PC-3 (cell line): Measurements from ENCODE around the gene TMEM176A. TPM values are rescaled to one million over a fixed set of nuclear protein-coding genes. Genes with fewer than 3 reads are reported as not detected.
A peak's percentile ranks its signal among the peaks of the same experiment; 100 is the strongest.

Experiments
- ATAC-seq: fragments of 200-7000 bp; cut with Tn5 transposase; 2 replicates; pipeline ENCODE4 v1.9.1; 2020; ENCODE audit warnings: mild to moderate bottlenecking, moderate library complexity
- BruUV-seq: library from RNA; stranded (reverse); fragments of 400-500 nt; replicated peaks from 2 replicates; lab custom pipeline; 2021; lab: Mats Ljungman, UMichigan
- CTCF ChIA-PET: fragments of 300-600 bp; sonication (Branson Sonifier 250); formaldehyde crosslinking; loops from one replicate; lab custom pipeline; 2022; ENCODE audit warnings: antibody characterized with exemption; lab: Charles Lee
- POLR2A ChIA-PET: fragments of 300-600 bp; sonication (Branson Sonifier 250); formaldehyde crosslinking; loops from one replicate; lab custom pipeline; 2022; ENCODE audit warnings: antibody characterized with exemption; ENCODE audit not compliant: unreplicated experiment; lab: Charles Lee
- DNase-seq: peaks from one replicate; pipeline ENCODE4 v3.0.0-alpha.2; 2015
- H2AFZ ChIP-seq: fragments of 300-600 bp; sonication (generic); 2 replicates; pipeline ENCODE4 v1.6.0; 2016; ENCODE audit warnings: antibody characterized with exemption, low read length
- H3F3A ChIP-seq: fragments of 300-600 bp; sonication (generic); one replicate; pipeline ENCODE4 v1.6.0; 2017; ENCODE audit warnings: antibody characterized with exemption, low read length, control low read depth, mild to moderate bottlenecking; ENCODE audit not compliant: unreplicated experiment
- H3K27ac ChIP-seq: fragments of 300-600 bp; sonication (generic); 2 replicates; pipeline ENCODE4 v1.5.1; 2016; ENCODE audit warnings: mild to moderate bottlenecking, low read length
- H3K27me3 ChIP-seq: fragments of 300-600 bp; sonication (generic); 2 replicates; pipeline ENCODE4 v1.6.1; 2016; ENCODE audit warnings: low read length, mixed read lengths
- H3K36me3 ChIP-seq: fragments of 300-600 bp; sonication (generic); 2 replicates; pipeline ENCODE4 v1.6.1; 2016; ENCODE audit warnings: low read depth, mixed run types, low read length, mixed read lengths
- H3K4me1 ChIP-seq: fragments of 300-600 bp; sonication (generic); 2 replicates; pipeline ENCODE4 v1.5.1; 2016; ENCODE audit warnings: low read length; ENCODE audit not compliant: insufficient read depth
- H3K4me2 ChIP-seq: fragments of 300-600 bp; sonication (generic); 2 replicates; pipeline ENCODE4 v1.6.0; 2016; ENCODE audit warnings: low read length
- H3K4me3 ChIP-seq: fragments of 300-600 bp; sonication (generic); 2 replicates; pipeline ENCODE4 v1.5.1; 2016; ENCODE audit warnings: mild to moderate bottlenecking, low read length, mixed read lengths
- H3K79me2 ChIP-seq: fragments of 300-600 bp; sonication (generic); 2 replicates; pipeline ENCODE4 v1.6.1; 2017; ENCODE audit warnings: low read length, mixed read lengths
- H3K9ac ChIP-seq: fragments of 300-600 bp; sonication (generic); 2 replicates; pipeline ENCODE4 v1.6.0; 2016; ENCODE audit warnings: mild to moderate bottlenecking, low read length
- H3K9me2 ChIP-seq: fragments of 300-600 bp; sonication (generic); replicated peaks from 2 replicates; pipeline ENCODE4 v1.6.1; 2016; ENCODE audit warnings: mixed run types, low read length, mixed read lengths
- H3K9me3 ChIP-seq: fragments of 300-600 bp; sonication (generic); 2 replicates; pipeline ENCODE4 v1.6.1; 2016; ENCODE audit warnings: low read length, mixed read lengths
- H4K20me1 ChIP-seq: fragments of 300-600 bp; sonication (generic); 2 replicates; pipeline ENCODE4 v1.6.1; 2016; ENCODE audit warnings: low read length, mixed read lengths
- EZH2 ChIP-seq: fragments of 300-600 bp; sonication (generic); IDR thresholded peaks from one replicate; pipeline ENCODE4 v1.6.1; 2017; ENCODE audit warnings: antibody characterized with exemption, mild to moderate bottlenecking, low read length; ENCODE audit not compliant: unreplicated experiment
- EZH2phosphoT487 ChIP-seq: fragments of 300-600 bp; sonication (generic); IDR thresholded peaks from 2 replicates; pipeline ENCODE4 v1.6.1; 2018; ENCODE audit warnings: mild to moderate bottlenecking, antibody characterized with exemption, low read length, borderline replicate concordance
- intact Hi-C: fragments of 100-400 bp; cut with micrococcal nuclease; formaldehyde crosslinking; loops from 2 replicates; pipeline ENCODE4 v1.9.0; 2023
- total RNA-seq: library from RNA; depleted of rRNA; stranded (reverse); fragments of >200 nt; gene quantifications from 2 replicates; pipeline ENCODE4 v1.2.3, GENCODE V29; 2014
- TF ChIP-seq, protein P1 (sequence below): fragments of 300-600 bp; sonication (generic); conservative IDR thresholded peaks from 2 replicates; pipeline ENCODE4 v1.5.1; 2017; ENCODE audit warnings: antibody characterized with exemption, low read depth, mild to moderate bottlenecking, low read length

TMEM176A gene
- total RNA-seq, 1 experiment from 2014 or later, result not detected

GRCh38 chr7:150793569-150794238, 6.9 kb upstream of the TMEM176A start:
- Histone ChIP-seq H3K4me3 (no peak overlapping the region), H3K4me2 (no peak overlapping the region), H3K9ac (no peak overlapping the region), H3K27ac (no peak overlapping the region), H2AFZ (no peak overlapping the region), H3K36me3 (no peaks in the 10 kb centered on the region), H3K9me2 (no peaks in the 10 kb centered on the region), H3K9me3 (no peaks in the 10 kb centered on the region), H3K4me1 (no peaks in the 10 kb centered on the region), H3F3A (no peaks in the 10 kb centered on the region), H4K20me1 (no peaks in the 10 kb centered on the region), H3K79me2 (no peaks in the 10 kb centered on the region), H3K27me3 (peaks cover 91% of the 10 kb centered on the region)
- ChIA-PET CTCF (no interaction called here), POLR2A (no interaction called here)
- ATAC-seq (no peak), DNase-seq (peak; percentile 10)
- no peak for TF ChIP-seq EZH2
- TF ChIP-seq, protein P1, sequence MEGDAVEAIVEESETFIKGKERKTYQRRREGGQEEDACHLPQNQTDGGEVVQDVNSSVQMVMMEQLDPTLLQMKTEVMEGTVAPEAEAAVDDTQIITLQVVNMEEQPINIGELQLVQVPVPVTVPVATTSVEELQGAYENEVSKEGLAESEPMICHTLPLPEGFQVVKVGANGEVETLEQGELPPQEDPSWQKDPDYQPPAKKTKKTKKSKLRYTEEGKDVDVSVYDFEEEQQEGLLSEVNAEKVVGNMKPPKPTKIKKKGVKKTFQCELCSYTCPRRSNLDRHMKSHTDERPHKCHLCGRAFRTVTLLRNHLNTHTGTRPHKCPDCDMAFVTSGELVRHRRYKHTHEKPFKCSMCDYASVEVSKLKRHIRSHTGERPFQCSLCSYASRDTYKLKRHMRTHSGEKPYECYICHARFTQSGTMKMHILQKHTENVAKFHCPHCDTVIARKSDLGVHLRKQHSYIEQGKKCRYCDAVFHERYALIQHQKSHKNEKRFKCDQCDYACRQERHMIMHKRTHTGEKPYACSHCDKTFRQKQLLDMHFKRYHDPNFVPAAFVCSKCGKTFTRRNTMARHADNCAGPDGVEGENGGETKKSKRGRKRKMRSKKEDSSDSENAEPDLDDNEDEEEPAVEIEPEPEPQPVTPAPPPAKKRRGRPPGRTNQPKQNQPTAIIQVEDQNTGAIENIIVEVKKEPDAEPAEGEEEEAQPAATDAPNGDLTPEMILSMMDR, result no peak
- no peak for TF ChIP-seq EZH2phosphoT487
- BruUV-seq, result no TSS peak
- intact Hi-C loops, result no loop called here

DNA sequence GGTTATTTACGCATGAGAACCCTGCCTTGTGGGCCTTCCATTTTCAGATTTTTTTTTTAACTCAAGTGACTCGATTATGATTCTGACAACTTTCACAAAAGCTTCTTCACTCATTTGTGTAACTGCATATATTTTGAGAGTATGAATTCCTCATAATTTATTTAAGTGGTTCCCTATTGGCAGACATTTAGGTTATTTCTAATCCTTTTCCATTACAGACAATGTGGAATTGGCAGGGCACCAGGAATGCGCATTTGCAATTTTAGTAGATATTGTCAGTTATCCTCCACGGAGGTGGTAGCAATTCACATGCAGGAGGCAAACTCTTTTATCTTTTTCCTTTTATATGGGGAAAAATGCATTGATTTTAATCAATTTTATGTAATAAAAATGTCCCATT, 2.9 kb upstream of the TMEM176A start:
- H3K4me2 ChIP-seq, result no peak overlapping the region
- H3K79me2 ChIP-seq, result no peaks in the 10 kb centered on the region
- no peaks in the 10 kb centered on the region for H3F3A ChIP-seq
- ATAC-seq (no peak), DNase-seq (no peak)
- no peak overlapping the region for H2AFZ ChIP-seq
- no peaks in the 10 kb centered on the region for H3K9me3 ChIP-seq
- no peaks in the 10 kb centered on the region for H3K9me2 ChIP-seq
- H3K27me3 ChIP-seq, result peaks cover 83% of the 10 kb centered on the region
- POLR2A ChIA-PET, result no interaction called here
- H3K4me3 ChIP-seq, result no peak overlapping the region
- intact Hi-C loops, result no loop called here
- H4K20me1 ChIP-seq, result no peaks in the 10 kb centered on the region
- no peak overlapping the region for H3K9ac ChIP-seq
- no peak for TF ChIP-seq EZH2phosphoT487
- TF ChIP-seq, protein P1, result no peak
- no peak for TF ChIP-seq EZH2
- no TSS peak for BruUV-seq
- CTCF ChIA-PET, result no interaction called here
- no peaks in the 10 kb centered on the region for H3K36me3 ChIP-seq
- H3K27ac ChIP-seq, result no peak overlapping the region
- no peaks in the 10 kb centered on the region for H3K4me1 ChIP-seq

- intact Hi-C loops, result no loop called here
- Histone ChIP-seq H3K27ac (no peak overlapping the region), H3K4me3 (no peak overlapping the region), H3K36me3 (no peaks in the 10 kb centered on the region), H3K79me2 (no peaks in the 10 kb centered on the region), H3K9ac (no peak overlapping the region), H3K9me3 (no peaks in the 10 kb centered on the region), H2AFZ (no peak overlapping the region), H3F3A (no peaks in the 10 kb centered on the region), H3K4me2 (no peak overlapping the region), H4K20me1 (no peaks in the 10 kb centered on the region), H3K4me1 (no peaks in the 10 kb centered on the region), H3K9me2 (no peaks in the 10 kb centered on the region), H3K27me3 (peaks cover 80% of the 10 kb centered on the region)
- BruUV-seq, result no TSS peak
- TF ChIP-seq EZH2phosphoT487, result no peak
- no peak for TF ChIP-seq EZH2
- TF ChIP-seq, protein P1, result no peak
- CTCF ChIA-PET, result no interaction called here
- no peak for ATAC-seq
- no peak for DNase-seq
- POLR2A ChIA-PET, result no interaction called here
These were observed 1.4 kb upstream of the TMEM176A start for GRCh38 chr7:150799156-150799555.
